SK-N-SH (cell line): ENCODE data around the gene PPP1R12B. TPM values are rescaled to one million over a fixed set of nuclear protein-coding genes. Genes with fewer than 3 reads are reported as not detected.

Experiments
- CTCF ChIA-PET: fragments of 300-600, 350-600 bp; formaldehyde crosslinking; extraction: SDS; loops from one replicate; lab custom pipeline; 2021; lab: Yijun Ruan, JAX
- POLR2A ChIA-PET: fragments of 350-600 bp; sonication (Branson Sonifier 250); formaldehyde crosslinking; extraction: SDS; loops from one replicate; lab custom pipeline; 2020; ENCODE audit warnings: antibody characterized with exemption, inconsistent platforms; lab: Yijun Ruan, JAX
- DNase-seq: peaks from one replicate; pipeline ENCODE4 v3.0.0; 2012
- H2AFZ ChIP-seq: fragments of 200-600 bp; sonication (generic); 2 replicates; pipeline ENCODE4 v1.8.1; 2016; ENCODE audit warnings: antibody characterized with exemption, mild to moderate bottlenecking, low read depth
- H3F3A ChIP-seq: fragments of 200-600 bp; sonication (generic); replicated peaks from 2 replicates; pipeline ENCODE3; 2016; ENCODE audit warnings: antibody characterized with exemption, mild to moderate bottlenecking; ENCODE audit not compliant: insufficient read depth
- H3K27ac ChIP-seq, 2 experiments: fragments of 200-500 bp in 1 of 2; fragments of 200-600 bp in 1 of 2; sonication (Bioruptor generic) in 1 of 2; sonication (generic), shearing (Covaris generic) in 1 of 2; 2 replicates each; pipeline versions ENCODE4 v1.5.1 to v1.6.1; 2014 to 2016; ENCODE audit warnings: low read depth in 2 of 2, inconsistent platforms in 1 of 2, low read length in 1 of 2, mild to moderate bottlenecking in 1 of 2, mixed read lengths in 1 of 2
- H3K27me3 ChIP-seq: fragments of 200-600 bp; sonication (generic), shearing (Covaris generic); 2 replicates; pipeline ENCODE4 v1.6.1; 2016; ENCODE audit warnings: mixed run types; ENCODE audit not compliant: insufficient read depth
- H3K36me3 ChIP-seq, 2 experiments: fragments of 200-500 bp in 1 of 2; fragments of 200-600 bp in 1 of 2; sonication (Bioruptor generic) in 1 of 2; sonication (generic) in 1 of 2; replicated peaks in 1 of 2; 2 replicates each; pipeline versions ENCODE3 to v1.5.1; 2014 to 2016; ENCODE audit warnings: low read length in 1 of 2, mild to moderate bottlenecking in 1 of 2; ENCODE audit not compliant: insufficient read depth in 2 of 2, control insufficient read depth in 1 of 2
- H3K4me1 ChIP-seq, 2 experiments: fragments of 200-500 bp in 1 of 2; fragments of 200-600 bp in 1 of 2; sonication (Bioruptor generic) in 1 of 2; sonication (generic), shearing (Covaris generic) in 1 of 2; 2 replicates each; pipeline versions ENCODE4 v1.5.1 to v1.6.1; 2014 to 2016; ENCODE audit warnings: low read depth in 1 of 2, low read length in 1 of 2, mixed run types in 1 of 2; ENCODE audit not compliant: insufficient read depth in 2 of 2, control insufficient read depth in 1 of 2
- H3K4me2 ChIP-seq: fragments of 200-600 bp; sonication (generic), shearing (Covaris generic); 2 replicates; pipeline ENCODE4 v1.6.1; 2017; ENCODE audit warnings: mixed run types
- H3K4me3 ChIP-seq, 2 experiments: fragments of 200-500 bp in 1 of 2; fragments of 200-600 bp in 1 of 2; sonication (Bioruptor generic) in 1 of 2; sonication (generic), shearing (Covaris generic) in 1 of 2; 2 replicates each; pipeline versions ENCODE4 v1.5.1 to v1.8.1; 2014 to 2016; ENCODE audit warnings: low read depth in 2 of 2, inconsistent platforms in 1 of 2, low read length in 1 of 2, mild to moderate bottlenecking in 1 of 2, mixed read lengths in 1 of 2, moderate library complexity in 1 of 2
- H3K79me2 ChIP-seq: fragments of 200-600 bp; sonication (generic); 2 replicates; pipeline ENCODE4 v1.8.1; 2017; ENCODE audit warnings: mild to moderate bottlenecking; ENCODE audit not compliant: insufficient read depth
- H3K9ac ChIP-seq: fragments of 200-600 bp; sonication (generic); 2 replicates; pipeline ENCODE4 v1.6.1; 2017; ENCODE audit warnings: mixed run types
- H3K9me2 ChIP-seq: fragments of 200-600 bp; sonication (generic); 2 replicates; pipeline ENCODE4 v1.6.1; 2017; ENCODE audit warnings: mixed run types
- H3K9me3 ChIP-seq: fragments of 200-600 bp; sonication (generic); 2 replicates; pipeline ENCODE4 v1.6.1; 2017; ENCODE audit warnings: mixed run types, mild to moderate bottlenecking, moderate library complexity
- H4K20me1 ChIP-seq: fragments of 200-600 bp; sonication (generic); 2 replicates; pipeline ENCODE4 v1.6.1; 2017; ENCODE audit warnings: mild to moderate bottlenecking, mixed run types; ENCODE audit not compliant: insufficient read depth
- EP300 ChIP-seq, 2 experiments: IDR thresholded peaks; 2 replicates each; pipeline versions ENCODE4 v1.4.0 to v1.6.1; 2012; ENCODE audit warnings: borderline replicate concordance in 1 of 2, low read depth in 1 of 2, low read length in 1 of 2
- FOSL2 ChIP-seq: IDR thresholded peaks from 2 replicates; pipeline ENCODE4 v1.4.0; 2012; ENCODE audit warnings: low read depth, mild to moderate bottlenecking, moderate library complexity, borderline replicate concordance
- FOXJ3 ChIP-seq: sonication (generic); formaldehyde crosslinking; IDR thresholded peaks from 2 replicates; pipeline ENCODE4 v1.5.1; 2020; ENCODE audit warnings: mild to moderate bottlenecking, missing genetic modification reagents
- FOXM1 ChIP-seq: IDR thresholded peaks from 2 replicates; pipeline ENCODE4 v1.4.0; 2012; ENCODE audit warnings: low read depth, mild to moderate bottlenecking
- MAX ChIP-seq: IDR thresholded peaks from 2 replicates; pipeline ENCODE4 v1.4.0; 2012; ENCODE audit warnings: low read depth
- MXI1 ChIP-seq: IDR thresholded peaks from 2 replicates; pipeline ENCODE4 v1.6.1; 2012; ENCODE audit warnings: mild to moderate bottlenecking, low read depth, low read length, improper control_type of control experiment
- NFIC ChIP-seq: IDR thresholded peaks from 2 replicates; pipeline ENCODE4 v1.4.0; 2012; ENCODE audit warnings: borderline replicate concordance
- POLR2AphosphoS5 ChIP-seq: IDR thresholded peaks from 2 replicates; pipeline ENCODE4 v1.6.1; 2012; ENCODE audit warnings: low read depth, low read length
- RAD21 ChIP-seq: IDR thresholded peaks from 2 replicates; pipeline ENCODE4 v1.6.1; 2012; ENCODE audit warnings: mild to moderate bottlenecking, low read length
- SIN3A ChIP-seq: IDR thresholded peaks from 2 replicates; pipeline ENCODE4 v1.6.1; 2012; ENCODE audit warnings: low read depth, mild to moderate bottlenecking, low read length, moderate library complexity, borderline replicate concordance
- USF2 ChIP-seq: fragments of 150-350 bp; IDR thresholded peaks from 2 replicates; pipeline ENCODE4 v1.6.1; 2017; ENCODE audit warnings: antibody characterized with exemption, low read length, low read depth, borderline replicate concordance
- YY1 ChIP-seq: IDR thresholded peaks from 2 replicates; pipeline ENCODE4 v1.4.0; 2012; ENCODE audit warnings: low read depth, mild to moderate bottlenecking
- ZBTB33 ChIP-seq: IDR thresholded peaks from 2 replicates; pipeline ENCODE4 v1.4.0; 2012; ENCODE audit warnings: low read depth, borderline replicate concordance
- WGBS: methylation state at CpG from one replicate; pipeline ENCODE4 v1.1.6; 2017; ENCODE audit warnings: low lambda C conversion rate; 5-methylcytosine and 5-hydroxymethylcytosine counted together
- polyA plus RNA-seq, 3 experiments: library from polyadenylated mRNA; depleted of rRNA; stranded (reverse); fragments of >200 nt; gene quantifications; 2 replicates each; pipeline ENCODE4 v1.2.3, GENCODE V29; 2012
- TF ChIP-seq, protein P1 (sequence below): IDR thresholded peaks from 2 replicates; pipeline ENCODE4 v1.4.0; 2012; ENCODE audit warnings: low read depth, borderline replicate concordance
- TF ChIP-seq, protein P2 (sequence below): IDR thresholded peaks from 2 replicates; pipeline ENCODE4 v1.6.1; 2012; ENCODE audit warnings: mild to moderate bottlenecking, low read depth, low read length, moderate library complexity

The PPP1R12B gene
- polyA plus RNA-seq, 1 of the 3 experiments (the other 2 are of a cell fraction) = 2.8 TPM

DNA sequence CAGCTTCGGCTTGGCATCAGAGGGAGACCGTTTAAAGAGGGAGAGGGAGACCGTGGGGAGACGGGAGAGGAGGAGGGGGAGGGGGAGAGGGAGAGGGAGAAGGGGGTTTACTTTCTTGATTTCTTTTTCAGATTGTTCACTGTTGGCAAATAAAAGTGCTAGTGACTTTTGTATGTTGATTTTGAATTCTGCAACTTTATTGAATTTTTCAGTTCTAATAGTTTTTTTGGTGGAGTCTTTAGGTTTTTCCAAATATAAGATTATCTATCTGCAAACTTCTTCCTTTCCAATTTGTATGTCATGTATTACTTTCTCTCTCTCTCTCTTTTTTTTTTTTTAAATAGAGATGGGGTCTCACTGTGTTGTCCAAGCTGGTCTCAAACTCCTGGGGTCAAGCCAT is 104.0 kb downstream of the PPP1R12B start:
- ChIA-PET POLR2A (no interaction called here), CTCF (no interaction called here)
- no peaks in the 10 kb centered on the region for H4K20me1 ChIP-seq
- H3K9me2 ChIP-seq = no peaks in the 10 kb centered on the region
- H3K79me2 ChIP-seq = no peaks in the 10 kb centered on the region
- H3K4me1 ChIP-seq = no peaks in the 10 kb centered on the region
- no peak overlapping the region for H3K27ac ChIP-seq
- no peak overlapping the region for H3K9ac ChIP-seq
- H3K9me3 ChIP-seq = no peaks in the 10 kb centered on the region
- peaks cover 0 to 5% of the 10 kb centered on the region in 2 experiments for H3K36me3 ChIP-seq
- peaks cover 11% of the 10 kb centered on the region for H3F3A ChIP-seq
- TF ChIP-seq, protein P1, sequence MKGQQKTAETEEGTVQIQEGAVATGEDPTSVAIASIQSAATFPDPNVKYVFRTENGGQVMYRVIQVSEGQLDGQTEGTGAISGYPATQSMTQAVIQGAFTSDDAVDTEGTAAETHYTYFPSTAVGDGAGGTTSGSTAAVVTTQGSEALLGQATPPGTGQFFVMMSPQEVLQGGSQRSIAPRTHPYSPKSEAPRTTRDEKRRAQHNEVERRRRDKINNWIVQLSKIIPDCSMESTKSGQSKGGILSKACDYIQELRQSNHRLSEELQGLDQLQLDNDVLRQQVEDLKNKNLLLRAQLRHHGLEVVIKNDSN = no peak
- TF ChIP-seq EP300 (IDR thresholded peaks at IDR 0.05; ENCODE audit: borderline replicate concordance in 1 of 2, low read depth in 1 of 2, low read length in 1 of 2) (no peak), MAX (no peak), YY1 (no peak), USF2 (no peak), FOSL2 (no peak), RAD21 (no peak), ZBTB33 (no peak), FOXJ3 (CRISPR knock-in tag) (no peak), SIN3A (no peak), POLR2AphosphoS5 (no peak), FOXM1 (no peak), NFIC (no peak), MXI1 (no peak)
- TF ChIP-seq, protein P2, sequence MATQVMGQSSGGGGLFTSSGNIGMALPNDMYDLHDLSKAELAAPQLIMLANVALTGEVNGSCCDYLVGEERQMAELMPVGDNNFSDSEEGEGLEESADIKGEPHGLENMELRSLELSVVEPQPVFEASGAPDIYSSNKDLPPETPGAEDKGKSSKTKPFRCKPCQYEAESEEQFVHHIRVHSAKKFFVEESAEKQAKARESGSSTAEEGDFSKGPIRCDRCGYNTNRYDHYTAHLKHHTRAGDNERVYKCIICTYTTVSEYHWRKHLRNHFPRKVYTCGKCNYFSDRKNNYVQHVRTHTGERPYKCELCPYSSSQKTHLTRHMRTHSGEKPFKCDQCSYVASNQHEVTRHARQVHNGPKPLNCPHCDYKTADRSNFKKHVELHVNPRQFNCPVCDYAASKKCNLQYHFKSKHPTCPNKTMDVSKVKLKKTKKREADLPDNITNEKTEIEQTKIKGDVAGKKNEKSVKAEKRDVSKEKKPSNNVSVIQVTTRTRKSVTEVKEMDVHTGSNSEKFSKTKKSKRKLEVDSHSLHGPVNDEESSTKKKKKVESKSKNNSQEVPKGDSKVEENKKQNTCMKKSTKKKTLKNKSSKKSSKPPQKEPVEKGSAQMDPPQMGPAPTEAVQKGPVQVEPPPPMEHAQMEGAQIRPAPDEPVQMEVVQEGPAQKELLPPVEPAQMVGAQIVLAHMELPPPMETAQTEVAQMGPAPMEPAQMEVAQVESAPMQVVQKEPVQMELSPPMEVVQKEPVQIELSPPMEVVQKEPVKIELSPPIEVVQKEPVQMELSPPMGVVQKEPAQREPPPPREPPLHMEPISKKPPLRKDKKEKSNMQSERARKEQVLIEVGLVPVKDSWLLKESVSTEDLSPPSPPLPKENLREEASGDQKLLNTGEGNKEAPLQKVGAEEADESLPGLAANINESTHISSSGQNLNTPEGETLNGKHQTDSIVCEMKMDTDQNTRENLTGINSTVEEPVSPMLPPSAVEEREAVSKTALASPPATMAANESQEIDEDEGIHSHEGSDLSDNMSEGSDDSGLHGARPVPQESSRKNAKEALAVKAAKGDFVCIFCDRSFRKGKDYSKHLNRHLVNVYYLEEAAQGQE = no peak
- H3K4me3 ChIP-seq = no peak overlapping the region
- H3K27me3 ChIP-seq = no peaks in the 10 kb centered on the region
- H3K4me2 ChIP-seq = no peak overlapping the region
- DNase-seq = no peak
- WGBS = 78% methylated on average over 4 of the region's 4 CpGs
- H2AFZ ChIP-seq = no peak overlapping the region
